Panc1 (cell line): Measurements from ENCODE around the gene THRSP. TPM values are rescaled to one million over a fixed set of nuclear protein-coding genes. Genes with fewer than 3 reads are reported as not detected.

Experiments
- ATAC-seq: fragments of 200-7000 bp; cut with Tn5 transposase; 2 replicates; pipeline ENCODE4 v1.9.1; 2020; ENCODE audit warnings: mild to moderate bottlenecking, moderate library complexity
- BruUV-seq: library from RNA; stranded (reverse); fragments of 400-500 nt; replicated peaks from 2 replicates; lab custom pipeline; 2021; lab: Mats Ljungman, UMichigan
- CTCF ChIA-PET: fragments of 300-600 bp; sonication (Branson Sonifier 250); formaldehyde crosslinking; loops from one replicate; lab custom pipeline; 2022; ENCODE audit warnings: antibody characterized with exemption; lab: Charles Lee
- POLR2A ChIA-PET: fragments of 300-600 bp; sonication (Branson Sonifier 250); formaldehyde crosslinking; loops from one replicate; lab custom pipeline; 2022; ENCODE audit warnings: antibody characterized with exemption; lab: Charles Lee
- DNase-seq: peaks from one replicate; pipeline ENCODE4 v3.0.0-alpha.2; 2010; ENCODE audit warnings: low read depth, low spot score
- H3K27ac ChIP-seq: 2 replicates; pipeline ENCODE4 v1.5.1; 2011; ENCODE audit warnings: mild to moderate bottlenecking, low read length, inconsistent platforms
- H3K27me3 ChIP-seq: fragments of 200-500 bp; sonication (Bioruptor generic); 2 replicates; pipeline ENCODE4 v1.6.0; 2014; ENCODE audit warnings: low read length, inconsistent platforms; ENCODE audit not compliant: control insufficient read depth, insufficient read depth
- H3K36me3 ChIP-seq: fragments of 200-500 bp; sonication (Bioruptor generic); 2 replicates; pipeline ENCODE4 v1.5.1; 2014; ENCODE audit warnings: inconsistent platforms, mild to moderate bottlenecking, low read length, moderate library complexity; ENCODE audit not compliant: control insufficient read depth, insufficient read depth
- H3K4me1 ChIP-seq: 2 replicates; pipeline ENCODE4 v1.5.1; 2011; ENCODE audit warnings: inconsistent platforms, mild to moderate bottlenecking, low read length, moderate library complexity; ENCODE audit not compliant: control insufficient read depth, insufficient read depth
- H3K4me3 ChIP-seq, 2 experiments: 2 replicates each; pipeline ENCODE4 v1.5.1; 2011 to 2012; ENCODE audit warnings: low read depth in 2 of 2, low read length in 2 of 2, mild to moderate bottlenecking in 2 of 2, inconsistent platforms in 1 of 2, moderate library complexity in 1 of 2
- H3K9me3 ChIP-seq: fragments of 200-500 bp; sonication (Bioruptor generic); 2 replicates; pipeline ENCODE4 v1.5.1; 2014; ENCODE audit warnings: low read depth, mild to moderate bottlenecking, inconsistent platforms, low read length, moderate library complexity; ENCODE audit not compliant: control insufficient read depth, insufficient read depth
- POLR2AphosphoS5 ChIP-seq: IDR thresholded peaks from 2 replicates; pipeline ENCODE4 v1.6.1; 2012; ENCODE audit warnings: mild to moderate bottlenecking, low read depth, low read length, moderate library complexity
- SIN3A ChIP-seq: IDR thresholded peaks from 2 replicates; pipeline ENCODE4 v1.6.1; 2012; ENCODE audit warnings: low read depth, mild to moderate bottlenecking, low read length, moderate library complexity, borderline replicate concordance; ENCODE audit not compliant: insufficient read depth
- TCF7L2 ChIP-seq: IDR thresholded peaks from 2 replicates; pipeline ENCODE4 v1.6.1; 2011; ENCODE audit warnings: mild to moderate bottlenecking, low read depth, low read length, inconsistent platforms
- in situ Hi-C: cut with HindIII; loops from 2 replicates; pipeline ENCODE4 v1.10.0; 2016; ENCODE audit warnings: low sequenced_read_pairs, low pct_unique_long_range_greater_than_20kb
- intact Hi-C: fragments of 100-400 bp; cut with micrococcal nuclease; formaldehyde crosslinking; loops from one replicate; pipeline ENCODE4 v1.10.0; 2022; ENCODE audit not compliant: unreplicated experiment
- total RNA-seq: library from RNA; stranded (reverse); gene quantifications from one replicate; pipeline ENCODE4 v1.2.1, GENCODE V29; 2021; ENCODE audit not compliant: unreplicated experiment
- TF ChIP-seq, protein P1 (sequence below): fragments of 450-650 bp; IDR thresholded peaks from 2 replicates; pipeline ENCODE4 v1.5.1; 2017; ENCODE audit warnings: mild to moderate bottlenecking
- TF ChIP-seq, protein P2 (sequence below), 2 experiments: IDR thresholded peaks; 2 replicates each; pipeline ENCODE4 v1.6.1; 2011 to 2012; ENCODE audit warnings: low read depth in 2 of 2, control low read depth in 1 of 2, low read length in 1 of 2, mild to moderate bottlenecking in 1 of 2, moderate library complexity in 1 of 2; ENCODE audit not compliant: insufficient read depth in 1 of 2

Gene THRSP
- total RNA-seq, 1 experiment from 2014 or later: not detected

DNA sequence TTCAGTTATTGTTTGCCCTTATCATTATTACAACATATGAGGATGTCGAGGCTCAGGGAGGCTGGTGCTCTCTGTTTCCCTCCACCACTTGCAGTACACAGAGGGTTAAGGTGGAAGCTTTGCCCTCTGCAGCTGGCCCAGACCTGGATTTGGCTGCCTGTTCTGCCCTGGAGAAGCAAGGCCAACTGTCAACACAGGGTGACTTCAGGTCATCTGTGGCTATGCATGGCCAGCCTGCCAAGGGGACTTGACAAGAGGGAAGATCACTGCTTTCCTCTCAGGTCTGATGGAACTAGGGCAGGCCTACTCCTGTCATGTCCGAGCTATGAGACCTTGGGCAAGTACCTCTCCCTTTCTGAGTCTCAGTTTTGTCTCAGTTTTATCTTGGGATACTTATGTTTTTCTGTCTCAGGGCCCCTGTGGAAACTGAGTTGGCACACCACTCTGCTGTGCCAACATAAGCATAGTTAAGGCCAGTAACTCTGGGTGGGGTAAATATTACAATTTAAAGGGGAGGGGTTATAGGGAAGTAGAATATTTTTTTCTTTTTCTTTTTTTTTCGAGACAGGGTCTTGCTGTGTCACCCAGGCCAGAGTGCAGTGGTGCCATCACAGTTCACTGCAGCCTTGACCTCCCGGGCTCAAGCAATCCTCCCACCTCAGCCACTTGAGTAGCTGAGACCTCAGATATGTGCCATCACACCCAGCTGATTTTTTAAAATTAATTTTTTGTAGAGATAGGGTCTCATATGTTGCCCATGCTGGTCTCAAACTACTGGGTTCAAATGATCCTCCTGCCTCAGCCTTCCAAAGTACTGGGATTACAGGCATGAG lies 2.4 kb upstream of the THRSP start:
- peak; percentile 67 for ATAC-seq
- ChIA-PET CTCF (no interaction called here), POLR2A (no interaction called here)
- H3K4me3 ChIP-seq: no peak overlapping the region
- no peak for DNase-seq
- H3K27me3 ChIP-seq: no peaks in the 10 kb centered on the region
- no peaks in the 10 kb centered on the region for H3K9me3 ChIP-seq
- in situ Hi-C loops: no loop called here
- TF ChIP-seq, protein P1, sequence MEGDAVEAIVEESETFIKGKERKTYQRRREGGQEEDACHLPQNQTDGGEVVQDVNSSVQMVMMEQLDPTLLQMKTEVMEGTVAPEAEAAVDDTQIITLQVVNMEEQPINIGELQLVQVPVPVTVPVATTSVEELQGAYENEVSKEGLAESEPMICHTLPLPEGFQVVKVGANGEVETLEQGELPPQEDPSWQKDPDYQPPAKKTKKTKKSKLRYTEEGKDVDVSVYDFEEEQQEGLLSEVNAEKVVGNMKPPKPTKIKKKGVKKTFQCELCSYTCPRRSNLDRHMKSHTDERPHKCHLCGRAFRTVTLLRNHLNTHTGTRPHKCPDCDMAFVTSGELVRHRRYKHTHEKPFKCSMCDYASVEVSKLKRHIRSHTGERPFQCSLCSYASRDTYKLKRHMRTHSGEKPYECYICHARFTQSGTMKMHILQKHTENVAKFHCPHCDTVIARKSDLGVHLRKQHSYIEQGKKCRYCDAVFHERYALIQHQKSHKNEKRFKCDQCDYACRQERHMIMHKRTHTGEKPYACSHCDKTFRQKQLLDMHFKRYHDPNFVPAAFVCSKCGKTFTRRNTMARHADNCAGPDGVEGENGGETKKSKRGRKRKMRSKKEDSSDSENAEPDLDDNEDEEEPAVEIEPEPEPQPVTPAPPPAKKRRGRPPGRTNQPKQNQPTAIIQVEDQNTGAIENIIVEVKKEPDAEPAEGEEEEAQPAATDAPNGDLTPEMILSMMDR: no peak
- H3K4me1 ChIP-seq: peaks cover 20% of the 10 kb centered on the region
- H3K36me3 ChIP-seq: no peaks in the 10 kb centered on the region
- no TSS peak for BruUV-seq
- peak overlapping the region; percentile 62 for H3K27ac ChIP-seq
- intact Hi-C loops: no loop called here

DNA sequence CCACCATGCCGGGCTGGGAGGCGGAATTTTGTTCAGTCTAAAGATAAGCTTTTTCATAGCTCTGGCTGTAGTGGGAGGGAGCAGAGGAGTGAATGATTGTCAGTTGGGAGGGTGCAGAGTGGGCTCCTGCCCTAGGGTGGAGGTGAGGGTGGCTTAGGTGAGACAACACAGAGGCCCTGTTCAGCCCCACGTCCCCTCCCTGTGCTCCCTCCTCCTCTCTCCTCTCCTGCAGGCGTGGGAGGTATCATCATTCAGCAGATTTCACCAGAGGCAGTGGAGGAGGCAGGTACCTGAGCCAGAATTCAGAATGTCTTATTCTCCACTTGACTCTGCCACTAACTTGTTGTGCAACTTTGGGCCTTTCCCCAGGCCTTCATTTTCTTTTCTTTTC lies 1.7 kb upstream of the THRSP start:
- TF ChIP-seq, protein P2, sequence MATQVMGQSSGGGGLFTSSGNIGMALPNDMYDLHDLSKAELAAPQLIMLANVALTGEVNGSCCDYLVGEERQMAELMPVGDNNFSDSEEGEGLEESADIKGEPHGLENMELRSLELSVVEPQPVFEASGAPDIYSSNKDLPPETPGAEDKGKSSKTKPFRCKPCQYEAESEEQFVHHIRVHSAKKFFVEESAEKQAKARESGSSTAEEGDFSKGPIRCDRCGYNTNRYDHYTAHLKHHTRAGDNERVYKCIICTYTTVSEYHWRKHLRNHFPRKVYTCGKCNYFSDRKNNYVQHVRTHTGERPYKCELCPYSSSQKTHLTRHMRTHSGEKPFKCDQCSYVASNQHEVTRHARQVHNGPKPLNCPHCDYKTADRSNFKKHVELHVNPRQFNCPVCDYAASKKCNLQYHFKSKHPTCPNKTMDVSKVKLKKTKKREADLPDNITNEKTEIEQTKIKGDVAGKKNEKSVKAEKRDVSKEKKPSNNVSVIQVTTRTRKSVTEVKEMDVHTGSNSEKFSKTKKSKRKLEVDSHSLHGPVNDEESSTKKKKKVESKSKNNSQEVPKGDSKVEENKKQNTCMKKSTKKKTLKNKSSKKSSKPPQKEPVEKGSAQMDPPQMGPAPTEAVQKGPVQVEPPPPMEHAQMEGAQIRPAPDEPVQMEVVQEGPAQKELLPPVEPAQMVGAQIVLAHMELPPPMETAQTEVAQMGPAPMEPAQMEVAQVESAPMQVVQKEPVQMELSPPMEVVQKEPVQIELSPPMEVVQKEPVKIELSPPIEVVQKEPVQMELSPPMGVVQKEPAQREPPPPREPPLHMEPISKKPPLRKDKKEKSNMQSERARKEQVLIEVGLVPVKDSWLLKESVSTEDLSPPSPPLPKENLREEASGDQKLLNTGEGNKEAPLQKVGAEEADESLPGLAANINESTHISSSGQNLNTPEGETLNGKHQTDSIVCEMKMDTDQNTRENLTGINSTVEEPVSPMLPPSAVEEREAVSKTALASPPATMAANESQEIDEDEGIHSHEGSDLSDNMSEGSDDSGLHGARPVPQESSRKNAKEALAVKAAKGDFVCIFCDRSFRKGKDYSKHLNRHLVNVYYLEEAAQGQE (IDR thresholded peaks at IDR 0.05; ENCODE audit: insufficient read depth in 1 of 2, low read depth in 2 of 2, low read length in 1 of 2): no peak
- TF ChIP-seq, protein P1: no peak
- no peak for TF ChIP-seq TCF7L2
- TF ChIP-seq SIN3A: no peak
- TF ChIP-seq POLR2AphosphoS5: no peak
- intact Hi-C loops (no loop called here), in situ Hi-C loops (no loop called here)
- Histone ChIP-seq H3K36me3 (no peaks in the 10 kb centered on the region), H3K27ac (peak overlapping the region; percentile 62), H3K27me3 (no peaks in the 10 kb centered on the region), H3K9me3 (no peaks in the 10 kb centered on the region), H3K4me1 (peaks cover 20% of the 10 kb centered on the region), H3K4me3 (no peak overlapping the region)
- no peak for DNase-seq
- BruUV-seq: no TSS peak
- no peak for ATAC-seq
- CTCF ChIA-PET: no interaction called here
- POLR2A ChIA-PET: no interaction called here
